Islet precursor cell (in vitro differentiated cells): ENCODE data around the gene SFXN4.
A peak's percentile ranks its signal among the peaks of the same experiment; 100 is the strongest.
"Not testable (repeated sequence)": the region's sequence is repeated elsewhere in the genome, so short reads cannot be mapped to it uniquely, and the experiment has no call there.

Experiments used
- DNase-seq: peaks from one replicate; pipeline ENCODE4 v3.0.0-alpha.2; 2018

Gene SFXN4

DNA sequence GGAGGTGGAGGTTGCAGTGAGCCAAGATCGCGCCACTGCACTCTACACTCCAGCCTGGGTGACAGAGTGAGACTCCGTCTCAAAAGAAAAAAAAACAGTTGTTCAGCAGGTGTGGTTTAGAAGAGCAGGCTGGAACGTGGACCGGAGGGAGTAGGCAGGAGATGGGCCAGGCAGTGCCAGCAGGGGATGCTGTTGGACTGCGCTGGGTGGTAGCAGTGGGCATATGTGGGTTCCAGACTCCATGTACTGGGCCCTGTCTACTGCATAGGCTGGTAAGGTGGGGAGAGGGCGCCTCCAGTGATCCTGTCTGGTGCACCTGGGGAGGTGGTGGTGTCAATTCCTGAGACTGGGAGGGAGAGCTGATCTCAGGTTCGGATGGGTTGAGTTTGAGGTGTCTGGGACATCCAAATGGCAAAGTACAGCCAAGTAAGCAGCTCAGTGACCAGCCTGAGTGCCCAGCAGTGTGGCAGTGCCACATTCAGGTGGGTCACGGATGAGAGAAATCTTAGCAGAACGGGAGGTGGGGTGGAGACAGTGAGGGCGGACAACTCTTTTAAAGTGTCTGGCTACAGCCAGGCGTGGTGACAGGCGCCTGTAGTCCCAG, 25.9 kb downstream of the SFXN4 start:
- peak; percentile 72 for DNase-seq

DNA sequence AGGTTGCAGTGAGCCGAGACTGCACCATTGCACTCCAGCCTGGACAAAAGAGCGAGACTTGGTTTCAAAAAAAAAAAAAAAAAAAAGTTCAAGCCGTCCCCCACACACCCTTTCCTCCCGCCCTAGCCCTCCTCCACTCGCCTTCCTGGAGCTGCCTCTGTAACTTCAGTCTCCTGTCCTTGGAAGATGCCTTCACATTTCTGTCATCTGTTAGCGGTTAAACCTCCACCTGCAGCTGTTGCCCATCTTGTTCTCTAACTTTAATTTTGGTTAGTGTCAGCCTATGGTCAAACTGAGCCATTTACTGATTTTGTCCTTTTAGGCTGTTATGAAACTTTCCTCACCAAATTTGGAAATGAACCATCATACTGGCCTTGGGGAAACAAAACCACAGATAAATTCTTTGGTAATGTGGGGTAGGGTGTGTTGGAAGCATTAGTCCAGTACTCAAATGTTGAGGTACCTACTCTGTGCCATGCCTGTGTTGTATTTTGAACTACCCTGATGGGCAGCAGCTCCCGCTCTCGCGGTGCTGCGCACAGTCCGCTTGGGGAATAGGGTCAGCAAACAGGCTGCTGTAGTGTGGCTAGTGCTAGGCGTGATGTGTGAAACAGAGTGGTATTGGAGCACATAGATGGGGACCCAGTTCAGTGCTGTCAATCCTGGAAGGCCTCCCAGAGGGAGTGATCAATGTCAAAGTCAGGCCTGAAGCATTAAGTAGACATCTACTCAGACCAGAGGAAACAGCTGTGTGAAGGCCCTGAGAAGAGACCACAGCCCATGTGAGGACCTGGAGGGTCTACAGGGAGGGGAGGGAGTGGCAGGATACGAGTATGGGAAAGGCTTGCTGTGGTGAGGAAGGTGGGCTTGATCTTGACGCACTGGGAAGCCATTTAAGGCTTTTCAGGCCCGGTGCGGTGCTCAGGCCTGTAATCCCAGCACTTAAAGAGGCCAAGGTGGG, 26.9 kb downstream of the SFXN4 start:
- no peak for DNase-seq

DNA sequence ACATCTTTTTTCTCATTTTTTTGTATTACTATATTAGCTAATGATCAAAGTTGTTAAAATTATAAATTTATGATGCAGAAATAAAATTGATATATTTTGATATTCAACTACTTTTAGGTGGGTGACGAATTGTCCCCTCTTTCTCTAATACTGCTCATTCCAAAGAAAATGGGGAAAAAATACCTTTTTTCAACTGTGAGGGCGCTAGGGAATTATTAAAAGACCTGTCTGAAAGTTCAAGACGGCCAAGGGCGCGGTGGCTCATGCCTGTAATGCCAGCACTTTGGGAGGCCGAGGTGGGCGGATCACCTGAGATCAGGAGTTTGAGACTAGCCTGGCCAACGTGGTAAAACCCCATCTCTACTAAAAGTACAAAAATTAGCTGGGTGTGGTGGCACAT, 27.6 kb downstream of the SFXN4 start:
- not testable (repeated sequence) for DNase-seq

DNA sequence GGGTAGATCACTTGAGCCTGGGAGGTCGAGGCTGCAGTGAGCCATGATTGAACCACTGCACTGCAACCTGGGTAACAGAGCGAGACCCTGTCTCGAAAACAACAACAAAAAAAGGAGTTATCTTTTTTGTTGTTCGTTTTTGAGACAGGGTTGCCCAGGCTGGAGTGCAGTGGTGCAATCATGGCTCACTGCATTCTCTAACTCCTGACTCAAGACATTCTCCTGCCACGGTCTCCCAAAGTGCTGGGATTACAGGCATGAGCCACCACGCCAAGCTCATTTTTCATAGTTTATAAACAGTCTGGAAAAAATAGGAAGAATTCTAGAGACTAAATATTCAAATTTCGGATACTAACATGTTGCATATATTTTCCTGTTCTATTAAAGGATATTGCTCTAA, 29.4 kb downstream of the SFXN4 start:
- no peak for DNase-seq

DNA sequence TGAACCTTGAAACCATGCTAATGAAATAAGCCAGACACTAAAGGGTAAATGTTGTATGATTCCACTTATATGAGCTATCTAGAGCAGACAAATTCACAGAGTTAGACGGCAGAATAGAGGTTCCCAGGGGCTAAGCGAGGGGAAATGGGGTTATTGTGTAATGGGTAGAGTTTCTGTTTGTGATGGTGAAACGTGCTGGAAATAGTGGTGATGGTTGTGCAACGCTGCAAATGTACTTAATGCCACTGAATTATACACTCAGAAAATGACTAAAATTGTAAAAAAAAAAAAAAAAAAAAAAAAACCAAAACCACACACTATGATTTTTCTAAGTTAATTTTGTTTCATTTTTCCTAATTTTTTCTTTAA, 30.0 kb downstream of the SFXN4 start:
- DNase-seq = no peak

DNA sequence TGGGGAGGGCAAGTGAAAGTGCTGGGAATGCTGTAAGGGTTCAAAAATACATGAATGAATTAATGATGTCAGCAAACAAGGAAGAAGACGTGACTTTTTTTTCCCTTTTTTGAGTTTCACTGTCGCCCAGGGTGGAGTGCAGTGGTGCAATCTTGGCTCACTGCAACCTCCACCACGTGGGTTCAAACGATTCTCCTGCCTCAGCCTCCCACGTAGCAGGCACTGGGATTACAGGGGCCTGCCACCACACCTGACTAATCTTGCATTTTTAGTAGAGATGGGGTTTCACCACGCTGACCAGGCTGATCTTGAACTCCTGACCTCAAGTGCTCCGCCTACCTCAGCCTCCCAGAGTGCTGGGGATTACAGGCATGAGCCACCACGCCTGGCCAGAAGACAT, 31.6 kb downstream of the SFXN4 start:
- DNase-seq = no peak

DNA sequence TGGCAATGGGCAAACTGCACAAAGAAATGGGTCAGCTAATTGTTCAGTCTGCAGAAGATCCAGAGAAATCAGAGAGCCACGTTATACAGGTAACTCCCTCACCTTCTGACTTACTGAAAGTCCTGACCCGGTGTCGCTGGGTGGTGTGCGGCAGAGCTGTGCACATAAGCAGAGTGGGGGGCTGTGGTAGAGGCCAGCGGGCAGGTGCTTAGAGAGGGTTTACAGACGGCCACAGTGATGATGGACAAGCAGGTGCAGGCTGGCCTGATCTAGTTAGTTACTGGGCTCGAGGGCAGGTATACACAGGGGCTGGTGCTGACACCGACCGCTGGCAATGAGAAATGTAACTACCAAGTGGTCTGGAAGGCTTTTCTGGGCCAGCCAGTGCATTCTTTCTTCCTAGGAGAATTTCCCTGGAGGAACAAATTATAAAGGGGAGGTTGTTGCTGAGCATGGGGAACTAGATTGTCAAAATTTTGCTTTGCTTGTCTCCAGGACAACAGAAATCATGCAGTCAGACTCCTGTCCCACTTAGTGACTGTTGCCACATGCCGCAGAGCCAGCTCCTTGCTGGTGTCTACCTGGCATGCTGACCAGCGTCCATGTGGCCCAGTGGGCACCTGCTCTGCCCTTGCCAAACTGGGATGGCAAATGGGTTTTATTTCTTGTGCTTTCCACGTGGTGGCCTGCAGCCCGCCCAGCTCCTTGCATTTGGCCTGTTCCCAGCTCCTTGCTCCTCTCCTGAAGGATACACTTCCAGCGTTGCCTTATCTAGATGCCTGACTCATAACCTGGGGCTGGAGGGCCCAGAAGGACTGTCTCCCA, 32.8 kb downstream of the SFXN4 start:
- no peak for DNase-seq

DNA sequence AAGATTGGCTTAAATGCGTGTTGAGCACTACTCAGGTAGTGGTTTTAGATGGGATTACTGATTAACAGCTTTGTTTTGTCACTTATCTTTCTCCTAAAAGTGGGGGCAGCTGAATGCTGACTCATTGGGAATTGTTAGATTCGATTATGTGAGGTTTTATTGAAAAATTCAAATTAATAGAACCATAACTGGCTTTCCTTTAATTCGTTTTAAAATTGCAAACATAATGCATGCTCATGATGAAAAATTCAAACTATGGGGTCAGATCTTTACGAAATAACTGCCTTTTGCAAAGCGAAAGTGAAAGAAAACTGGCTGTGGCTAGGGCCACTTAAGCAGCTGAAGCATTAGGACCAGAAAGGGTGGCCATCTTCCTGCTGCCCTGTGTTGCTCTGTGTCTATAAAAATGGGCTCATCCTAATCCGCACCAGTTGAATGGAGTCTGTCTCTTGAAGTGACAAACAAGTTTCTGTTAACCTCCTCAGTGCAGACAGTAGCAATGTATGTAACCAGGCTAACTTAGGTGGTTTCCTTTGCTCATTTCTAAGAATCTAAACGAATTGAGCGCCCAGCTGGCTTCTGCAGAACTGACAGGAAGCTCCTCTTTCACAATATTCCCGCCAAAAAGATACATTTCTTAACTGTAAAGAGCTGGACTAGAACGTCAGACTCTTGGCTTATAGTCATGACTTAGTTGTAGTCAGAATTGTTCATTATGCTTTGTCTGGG, 33.8 kb downstream of the SFXN4 start:
- DNase-seq = no peak

DNA sequence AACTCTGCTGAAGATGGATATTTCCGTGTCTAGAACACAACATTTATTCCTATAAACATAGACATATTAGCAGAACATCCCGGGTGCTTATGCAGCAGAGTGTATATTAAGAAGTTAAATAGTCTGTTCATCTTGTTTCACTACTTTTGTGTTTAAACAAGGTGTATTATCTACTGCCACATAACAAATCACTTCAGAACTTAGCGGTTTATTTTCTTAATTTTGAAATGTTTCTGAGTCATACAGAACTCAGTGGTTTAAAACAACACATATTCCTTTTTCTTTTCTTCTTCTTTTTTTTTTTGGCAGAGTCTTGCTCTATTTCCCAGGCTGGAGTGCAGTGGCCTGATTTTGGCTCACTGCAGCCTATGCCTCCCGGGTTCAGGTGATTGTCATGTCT, 35.8 kb downstream of the SFXN4 start:
- no peak for DNase-seq

DNA sequence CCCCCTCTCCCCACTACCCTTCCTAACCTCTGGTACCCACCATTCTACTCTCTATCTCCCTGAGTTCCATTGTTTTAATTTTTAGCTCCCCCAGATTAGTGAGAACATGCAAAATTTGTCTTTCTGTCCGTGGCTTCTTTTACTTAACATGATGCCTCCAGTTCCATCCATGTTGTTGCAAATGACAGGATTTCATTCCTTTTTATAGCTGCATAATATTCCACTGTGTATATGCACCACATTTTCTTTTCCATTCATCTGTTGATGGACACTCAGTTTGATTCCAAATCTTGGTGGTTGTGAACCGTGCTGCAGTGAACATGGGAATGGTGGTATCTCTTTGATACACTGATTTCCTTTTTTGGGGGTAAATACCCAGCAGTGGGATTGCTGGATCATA, 39.6 kb downstream of the SFXN4 start:
- DNase-seq = no peak

DNA sequence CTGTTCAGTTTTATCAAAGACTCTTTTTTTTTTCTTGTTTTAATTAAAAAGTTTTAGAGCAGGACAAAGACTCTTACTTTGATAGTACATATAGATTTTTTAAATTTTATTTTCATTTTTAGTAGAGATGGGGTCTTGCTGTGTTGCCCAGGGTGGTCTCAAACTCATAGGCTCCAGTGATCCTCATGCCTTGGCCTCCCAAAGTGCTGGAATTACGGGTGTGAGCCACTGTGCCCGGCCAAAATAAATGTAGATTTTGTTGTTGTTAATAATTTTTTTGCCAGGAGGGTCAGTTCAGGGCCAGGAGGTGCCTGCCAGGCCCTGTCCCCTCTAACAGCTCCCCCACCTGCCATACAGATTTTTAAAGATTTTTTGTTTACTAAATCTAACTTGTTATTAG, 44.6 kb downstream of the SFXN4 start:
- no peak for DNase-seq

DNA sequence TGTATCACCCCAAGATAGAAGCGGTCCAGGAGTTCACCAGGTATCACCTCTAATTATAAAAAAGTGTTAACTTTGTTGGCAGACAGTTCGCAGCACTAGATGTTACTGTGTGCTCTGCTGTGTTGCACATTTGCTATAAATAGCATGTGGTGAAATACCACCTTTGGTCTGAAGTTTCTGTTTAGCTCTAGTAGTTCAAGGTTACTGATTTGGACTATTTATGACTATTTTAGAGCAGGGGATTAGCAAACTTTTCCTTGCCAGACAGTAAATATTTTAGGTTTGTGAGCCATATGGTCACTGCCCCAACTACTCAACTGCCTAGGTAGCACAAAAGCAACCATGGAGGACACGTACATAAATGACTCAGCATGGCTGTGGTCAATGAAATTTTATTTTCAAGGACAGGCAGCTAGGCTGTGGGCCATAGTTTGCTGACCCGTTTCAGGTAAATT, 45.1 kb downstream of the SFXN4 start:
- no peak for DNase-seq

DNA sequence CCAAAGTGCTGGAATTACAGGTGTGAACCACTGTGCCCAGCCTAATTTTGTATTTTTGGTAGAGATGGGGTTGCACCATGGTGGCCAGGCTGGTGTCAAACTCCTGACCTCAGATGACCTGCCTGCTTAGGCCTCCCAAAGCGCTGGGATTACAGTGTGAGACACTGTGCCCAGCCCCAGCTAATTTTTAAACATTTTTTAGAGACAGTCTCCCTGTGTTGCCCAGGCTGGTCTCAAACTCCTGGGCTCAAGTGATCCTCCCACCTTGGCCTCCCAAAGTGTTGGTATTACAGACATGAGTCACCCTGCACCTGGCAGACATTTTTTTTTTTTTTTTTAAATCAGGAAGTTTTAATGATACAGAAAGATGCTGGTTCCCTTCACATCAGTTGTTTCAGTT, 46.1 kb downstream of the SFXN4 start:
- no peak for DNase-seq

DNA sequence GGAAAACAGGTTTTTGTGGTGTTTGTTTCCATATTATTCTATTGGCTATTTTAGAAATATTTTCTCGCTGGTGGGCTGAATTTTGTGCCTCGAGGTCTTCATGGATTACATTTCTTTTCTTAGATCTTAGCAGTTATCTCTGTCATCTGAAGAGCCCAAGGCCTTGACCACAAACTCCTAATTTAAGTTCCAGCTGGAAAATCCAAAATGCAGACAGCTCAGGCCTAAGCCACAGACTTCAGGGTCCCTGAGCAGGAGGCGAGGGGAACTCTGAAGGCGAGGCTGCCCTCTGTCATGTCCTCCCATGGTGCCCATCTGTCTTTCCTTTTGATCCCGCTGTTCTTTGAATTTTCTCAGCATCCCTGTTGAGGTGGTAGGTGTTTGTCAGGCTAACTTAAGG, 47.3 kb downstream of the SFXN4 start:
- no peak for DNase-seq

DNA sequence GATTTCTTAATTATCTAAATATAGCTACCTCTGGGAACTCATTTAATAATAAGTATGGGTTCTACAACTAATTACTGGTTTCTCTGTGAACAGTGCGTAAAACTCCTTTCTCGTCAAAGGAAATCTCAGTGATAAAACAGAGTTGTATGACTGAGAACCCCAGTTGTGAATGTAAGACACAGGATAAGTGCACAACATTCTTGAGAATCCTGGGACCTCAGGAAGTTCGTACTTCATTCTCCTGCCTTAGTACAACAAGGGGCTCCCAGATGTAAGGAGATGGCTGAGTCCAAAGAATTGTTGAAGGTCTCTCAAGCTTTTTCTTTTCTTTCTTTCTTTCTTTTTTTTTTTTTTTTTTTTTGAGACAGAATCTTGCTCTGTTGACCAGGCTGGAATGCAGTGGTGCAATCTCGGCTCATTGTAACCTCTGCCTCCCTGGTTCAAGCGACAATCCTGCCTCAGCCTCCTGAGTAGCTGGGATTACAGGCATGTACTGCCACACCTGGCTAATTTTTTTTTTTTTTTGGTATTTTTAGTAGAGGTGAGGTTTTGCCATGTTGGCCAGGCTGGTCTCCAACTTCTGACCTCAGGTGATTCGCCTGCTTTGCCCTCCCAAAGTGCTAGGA, 49.1 kb downstream of the SFXN4 start:
- DNase-seq = no peak

DNA sequence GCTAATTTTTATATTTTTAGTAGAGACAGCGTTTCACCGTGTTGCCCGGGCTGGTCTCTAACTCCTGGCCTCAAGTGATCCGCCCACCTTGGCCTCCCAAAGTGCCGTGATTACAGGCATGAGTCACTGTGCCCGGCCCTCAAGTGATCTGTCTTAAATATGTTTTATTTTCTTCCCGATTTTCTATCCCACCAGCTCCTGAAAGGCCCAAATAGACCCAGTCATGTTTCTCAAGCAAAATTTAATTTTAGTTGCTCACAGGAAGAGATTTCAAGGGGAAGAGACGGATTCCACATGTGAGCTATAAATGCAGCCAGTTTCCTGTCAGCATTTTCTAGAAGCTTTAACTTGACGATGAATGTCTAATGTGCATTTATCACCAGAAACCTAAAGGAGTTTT, 49.6 kb downstream of the SFXN4 start:
- no peak for DNase-seq

DNA sequence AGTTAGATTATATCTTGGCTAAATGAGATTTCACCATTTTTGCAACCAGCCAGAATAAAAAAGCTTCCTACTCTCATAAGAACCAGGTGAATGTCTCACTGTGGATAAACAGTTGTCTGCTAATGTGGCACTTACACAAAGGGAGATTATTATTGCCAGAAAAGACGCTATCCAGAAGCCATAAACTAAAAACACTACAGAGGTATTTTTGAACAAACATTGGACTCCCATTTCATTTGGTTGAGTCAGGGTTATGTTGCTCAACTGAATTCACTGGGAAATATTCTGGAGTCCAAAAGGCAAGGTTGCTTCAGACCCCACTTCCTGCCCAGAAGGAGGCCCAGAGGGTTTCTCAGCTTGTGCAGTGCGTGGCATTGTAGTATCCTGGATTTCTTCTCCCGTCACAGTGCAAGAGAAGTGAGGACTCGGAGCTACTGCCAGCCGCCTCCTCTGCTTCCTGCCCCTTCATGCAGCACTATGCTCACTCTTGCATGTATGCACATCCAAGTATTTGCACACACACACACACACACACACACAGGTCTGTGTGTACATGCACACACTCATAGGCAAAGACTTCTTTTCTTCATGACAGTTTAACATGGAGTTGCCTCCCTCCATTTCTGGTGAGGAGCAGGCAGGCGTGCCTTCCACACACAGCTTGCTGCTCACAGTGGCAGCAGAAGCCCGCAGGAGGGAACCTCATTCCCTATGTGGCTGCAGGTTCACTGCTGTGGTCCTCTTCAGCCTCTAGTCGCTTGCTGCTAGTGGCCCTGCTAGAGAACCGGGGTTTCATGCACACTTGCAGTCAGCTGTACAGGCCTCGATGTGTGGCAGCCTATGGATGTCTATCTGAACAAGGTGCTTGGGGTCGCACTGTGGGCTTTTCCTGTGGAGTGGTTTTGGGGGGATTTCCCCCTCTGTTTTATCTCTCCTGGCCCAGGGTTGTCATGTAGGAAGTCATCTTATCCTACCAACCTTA, 51.5 kb downstream of the SFXN4 start:
- no peak for DNase-seq

DNA sequence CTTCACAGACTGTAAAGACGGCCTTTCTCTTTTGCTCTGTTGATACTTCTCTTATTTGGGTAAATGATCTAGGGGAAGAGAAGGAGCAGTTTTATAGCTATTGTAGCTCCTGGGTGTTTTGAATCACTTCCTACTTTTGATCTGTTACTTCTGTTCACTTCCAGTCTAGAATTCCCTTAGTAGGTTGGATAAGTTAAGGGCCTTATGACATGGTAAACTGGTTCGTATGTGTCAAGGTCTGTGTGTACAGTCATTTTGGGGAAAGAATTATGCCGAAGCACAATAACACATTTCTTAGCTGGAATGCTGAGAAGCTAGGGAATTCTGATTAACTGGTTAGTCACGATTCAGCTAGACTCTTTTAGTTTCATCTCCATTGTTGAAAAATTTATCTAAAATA, 53.5 kb downstream of the SFXN4 start:
- no peak for DNase-seq

DNA sequence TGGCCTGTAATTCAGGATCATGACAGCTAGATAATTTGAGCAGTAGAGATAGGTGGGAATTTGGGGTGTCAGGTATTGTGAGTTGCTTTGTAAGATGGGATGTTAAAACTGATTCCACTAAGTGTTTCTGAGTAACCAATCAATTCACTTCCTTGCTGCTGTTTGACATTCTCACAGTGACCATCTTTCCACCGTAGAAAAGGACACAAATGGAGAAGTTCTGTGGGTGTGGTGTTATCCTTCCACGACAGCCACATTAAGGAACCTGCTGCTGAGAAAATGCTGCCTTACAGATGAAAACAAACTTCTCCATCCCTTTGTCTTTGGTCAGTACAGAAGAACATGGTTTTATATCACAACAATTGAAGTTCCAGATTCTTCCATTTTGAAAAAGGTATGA, 57.7 kb downstream of the SFXN4 start:
- not testable (repeated sequence) for DNase-seq

DNA sequence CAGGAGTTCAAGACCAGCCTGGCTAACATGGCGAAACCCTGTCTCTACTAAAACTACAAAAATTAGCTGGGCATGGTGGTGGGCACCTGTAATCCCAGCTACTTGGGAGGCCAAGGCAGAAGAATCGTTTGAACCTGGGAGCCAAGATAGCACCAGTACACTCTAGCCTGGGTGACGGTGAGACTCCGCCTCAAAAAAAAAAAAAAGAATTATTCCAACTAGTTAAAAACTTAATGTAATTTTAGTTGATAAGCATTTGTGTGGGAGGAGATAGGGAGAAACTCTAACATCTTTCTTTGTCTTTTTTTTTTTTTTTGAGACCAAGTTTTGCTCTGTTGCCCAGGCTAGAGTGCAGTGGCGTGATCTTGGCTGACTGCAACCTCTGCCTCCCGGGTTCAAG, 58.4 kb downstream of the SFXN4 start:
- not testable (repeated sequence) for DNase-seq

DNA sequence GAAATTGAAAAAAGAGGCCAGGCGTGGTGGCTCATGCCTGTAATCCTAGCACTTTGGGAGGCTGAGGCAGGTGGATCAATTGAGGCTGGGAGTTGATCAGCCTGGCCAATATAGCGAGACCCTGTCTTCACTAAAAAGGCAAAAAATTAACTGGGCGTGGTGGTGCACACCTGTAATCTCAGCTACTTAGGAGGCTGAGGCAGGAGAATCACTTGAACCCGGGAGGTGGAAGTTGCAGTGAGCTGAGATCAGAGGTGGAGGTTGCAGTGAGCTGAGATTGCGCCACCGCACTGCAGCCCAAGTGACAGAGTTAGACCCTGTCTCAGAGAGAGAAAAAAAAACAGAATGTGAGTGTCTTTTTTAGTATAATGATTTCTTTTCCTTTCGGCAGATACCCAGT, 59.6 kb downstream of the SFXN4 start:
- DNase-seq = not testable (repeated sequence)
